ENCODE data around the gene TRMT6. TPM values are rescaled to one million over a fixed set of nuclear protein-coding genes. Genes with fewer than 3 reads are reported as not detected.

The TRMT6 gene
- total and polyA plus RNA-seq, 8 donors: 7.3 to 14.5 (median 12.3) TPM

GRCh38 chr20:5969348-5969935, 19.1 kb upstream of the TRMT6 start:
- H3K4me3 ChIP-seq: no peak overlapping the region
- no peak for ATAC-seq
- peaks cover 0 to 24% of the 10 kb centered on the region in 2 donors for H3K36me3 ChIP-seq
- DNase-seq: no peak
- peaks cover 0 to 8% of the 10 kb centered on the region in 2 donors for H3K4me1 ChIP-seq
- H3K27ac ChIP-seq: no peak overlapping the region
- H3K9me3 ChIP-seq: no peaks in the 10 kb centered on the region
- TF ChIP-seq CTCF (IDR thresholded peaks at IDR 0.05): no peak
- intact Hi-C loops (cut with DNase I): loop anchor here in 1 of 2 donors (10.0 kb wide), 1 partner anchor 585 kb away; no protein-coding TSS in a partner anchor
- no peaks in the 10 kb centered on the region for H3K27me3 ChIP-seq

- H3K4me3 ChIP-seq: no peak overlapping the region
- H3K27me3 ChIP-seq: no peaks in the 10 kb centered on the region
- no peak overlapping the region for H3K27ac ChIP-seq
- DNase-seq: no peak
- no peak for ATAC-seq
- no peaks in the 10 kb centered on the region for H3K4me1 ChIP-seq
- TF ChIP-seq CTCF (IDR thresholded peaks at IDR 0.05): no peak
- intact Hi-C loops (cut with DNase I): loop anchor here in 1 of 2 donors (10.0 kb wide), 1 partner anchor 584 kb away; no protein-coding TSS in a partner anchor
- peaks cover 0 to 30% of the 10 kb centered on the region in 2 donors for H3K36me3 ChIP-seq
- H3K9me3 ChIP-seq: no peaks in the 10 kb centered on the region
Measured at GRCh38 chr20:5968462-5968861, 18.1 kb upstream of the TRMT6 start.

GRCh38 chr20:5967469-5967868, 17.1 kb upstream of the TRMT6 start:
- DNase-seq (no peak), ATAC-seq (no peak)
- H3K4me3 ChIP-seq: no peak overlapping the region
- no peaks in the 10 kb centered on the region for H3K4me1 ChIP-seq
- H3K36me3 ChIP-seq: peaks cover 0 to 37% of the 10 kb centered on the region in 2 donors
- H3K27ac ChIP-seq: no peak overlapping the region
- TF ChIP-seq CTCF (IDR thresholded peaks at IDR 0.05): no peak
- no peaks in the 10 kb centered on the region for H3K27me3 ChIP-seq
- intact Hi-C loops (cut with DNase I): loop anchor here in 1 of 2 donors (10.0 kb wide), 1 partner anchor 583 kb away; no protein-coding TSS in a partner anchor
- no peaks in the 10 kb centered on the region for H3K9me3 ChIP-seq

- TF ChIP-seq CTCF (IDR thresholded peaks at IDR 0.05): no peak
- intact Hi-C loops (cut with DNase I): loop anchor here in 1 of 2 donors (10.0 kb wide), 1 partner anchor 125 kb away; no protein-coding TSS in a partner anchor
- peak overlapping the region; percentile 78 to 83 for H3K4me3 ChIP-seq
- peaks cover 0 to 49% of the 10 kb centered on the region in 2 donors for H3K36me3 ChIP-seq
- no peaks in the 10 kb centered on the region for H3K9me3 ChIP-seq
- H3K4me1 ChIP-seq: peaks cover 13 to 58% of the 10 kb centered on the region in 2 donors
- peak overlapping the region in 1 of 2 donors; percentile 77 for H3K27ac ChIP-seq
- ATAC-seq (no peak), DNase-seq (no peak)
- no peaks in the 10 kb centered on the region for H3K27me3 ChIP-seq
Measured at GRCh38 chr20:5949943-5950270, 426 bp downstream of the TRMT6 start.

GRCh38 chr20:5947276-5947675, 3.1 kb downstream of the TRMT6 start:
- no peaks in the 10 kb centered on the region for H3K9me3 ChIP-seq
- H3K27me3 ChIP-seq: no peaks in the 10 kb centered on the region
- no peak for ATAC-seq
- intact Hi-C loops (cut with DNase I): no loop called here
- peak overlapping the region in 1 of 2 donors; percentile 56 for H3K27ac ChIP-seq
- peaks cover 0 to 61% of the 10 kb centered on the region in 2 donors for H3K36me3 ChIP-seq
- H3K4me1 ChIP-seq: peaks cover 13 to 58% of the 10 kb centered on the region in 2 donors
- DNase-seq: peak in 1 of 4 donors; percentile 44
- no peak for TF ChIP-seq CTCF (IDR thresholded peaks at IDR 0.05)
- H3K4me3 ChIP-seq: no peak overlapping the region

Measured in left lung (tissue), 10 donors.